IgD-negative memory B cell (primary cell): ENCODE measurements around the gene MED9. TPM values are rescaled to one million over a fixed set of nuclear protein-coding genes. Genes with fewer than 3 reads are reported as not detected.
"Not testable (repeated sequence)": the region's sequence is repeated elsewhere in the genome, so short reads cannot be mapped to it uniquely, and the experiment has no call there.

Experiments
- H3K27ac Mint-ChIP-seq, 3 donors: one replicate each; pipeline ENCODE4 v1.8.0; 2020 to 2022; ENCODE audit warnings: mild to moderate bottlenecking in 3 of 3, mixed read lengths in 3 of 3, moderate library complexity in 1 of 3
- H3K27me3 Mint-ChIP-seq: one replicate; pipeline ENCODE4 v1.8.0; 2021; ENCODE audit warnings: mixed read lengths
- H3K36me3 Mint-ChIP-seq: one replicate; pipeline ENCODE4 v1.8.0; 2020; ENCODE audit warnings: mild to moderate bottlenecking, mixed read lengths
- H3K4me1 Mint-ChIP-seq, 3 donors: one replicate each; pipeline ENCODE4 v1.8.0; 2020 to 2022; ENCODE audit warnings: mixed read lengths in 3 of 3, mild to moderate bottlenecking in 1 of 3
- H3K4me3 Mint-ChIP-seq, 4 donors: one replicate each; pipeline ENCODE4 v1.8.0; 2020 to 2022; ENCODE audit warnings: mild to moderate bottlenecking in 4 of 4, mixed read lengths in 4 of 4, moderate library complexity in 3 of 4
- H3K9me3 Mint-ChIP-seq, 3 donors: one replicate each; pipeline ENCODE4 v1.8.0; 2020 to 2021; ENCODE audit warnings: mixed read lengths in 3 of 3, mild to moderate bottlenecking in 1 of 3
- polyA plus RNA-seq: library from polyadenylated mRNA; unstranded; fragments of 300-500 nt; fragmentation: Illumina TruSeq; gene quantifications from one replicate; pipeline ENCODE4 v1.2.3, GENCODE V29; 2021

Gene MED9, protein sequence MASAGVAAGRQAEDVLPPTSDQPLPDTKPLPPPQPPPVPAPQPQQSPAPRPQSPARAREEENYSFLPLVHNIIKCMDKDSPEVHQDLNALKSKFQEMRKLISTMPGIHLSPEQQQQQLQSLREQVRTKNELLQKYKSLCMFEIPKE
- 18.1 TPM for polyA plus RNA-seq

DNA sequence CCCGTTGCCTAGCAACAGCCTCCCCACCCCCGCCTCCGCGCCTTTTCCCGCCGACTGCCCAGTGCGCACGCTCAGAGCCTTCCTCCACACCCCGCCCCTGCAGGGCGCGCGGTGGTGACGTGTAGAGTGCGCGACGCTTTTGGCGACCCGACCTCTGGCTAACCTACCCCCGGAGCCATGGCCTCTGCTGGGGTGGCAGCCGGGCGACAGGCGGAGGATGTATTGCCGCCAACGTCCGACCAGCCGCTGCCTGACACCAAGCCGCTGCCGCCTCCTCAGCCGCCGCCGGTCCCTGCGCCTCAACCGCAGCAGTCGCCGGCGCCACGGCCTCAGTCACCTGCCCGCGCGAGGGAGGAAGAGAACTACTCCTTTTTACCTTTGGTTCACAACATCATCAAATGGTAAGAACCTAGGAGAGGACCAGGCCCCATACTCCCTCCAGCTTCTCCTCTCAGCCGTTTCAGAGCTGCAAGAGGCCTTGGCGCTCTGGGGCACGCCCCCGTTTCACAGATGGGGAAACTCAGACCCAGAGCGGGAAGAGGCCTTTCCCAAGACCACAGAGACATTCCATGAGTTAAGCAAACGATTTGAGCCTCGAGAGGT, at the start of gene MED9:
Gene MED9, plus strand, starts transcription at position 136 of the 603 bp plus-strand sequence. Its CDS starts 42 bp downstream, at position 178.
- H3K4me1 Mint-ChIP-seq = peaks cover 13 to 27% (median 16%) of the 10 kb centered on the region in 3 donors
- peaks cover 0 to 1% (median 0%) of the 10 kb centered on the region in 3 donors for H3K9me3 Mint-ChIP-seq
- peaks cover 2% of the 10 kb centered on the region for H3K27me3 Mint-ChIP-seq
- peaks cover 1% of the 10 kb centered on the region for H3K36me3 Mint-ChIP-seq
- H3K4me3 Mint-ChIP-seq = peak within 1 kb of the TSS; percentile 89 to 95 (median 93)
- peak within 1 kb of the TSS; percentile 69 to 98 (median 95) for H3K27ac Mint-ChIP-seq

DNA sequence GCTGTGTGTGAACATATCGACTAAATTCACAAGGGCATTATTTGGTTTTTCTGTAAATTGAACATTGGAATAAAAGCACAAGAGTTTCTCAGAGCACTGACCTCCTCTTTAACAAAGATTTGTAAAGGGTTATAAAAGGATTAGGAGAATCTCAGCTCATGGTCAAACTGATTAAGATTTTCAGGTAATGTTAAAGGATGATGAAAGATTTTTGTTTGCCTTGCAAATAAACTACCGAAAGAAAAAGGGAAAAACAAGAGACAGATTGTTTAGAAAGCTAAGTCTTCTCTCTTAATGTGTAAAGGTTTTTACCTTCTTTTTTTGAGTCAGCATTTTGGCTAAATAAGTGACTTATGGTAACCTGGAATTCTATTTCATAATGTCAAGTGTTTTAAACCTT, 47.6 kb upstream of the MED9 start:
- Mint-ChIP-seq H3K27ac (no peak overlapping the region), H3K36me3 (peaks cover 3% of the 10 kb centered on the region), H3K4me1 (no peaks in the 10 kb centered on the region), H3K27me3 (peaks cover 11% of the 10 kb centered on the region), H3K9me3 (no peaks in the 10 kb centered on the region), H3K4me3 (no peak overlapping the region)

DNA sequence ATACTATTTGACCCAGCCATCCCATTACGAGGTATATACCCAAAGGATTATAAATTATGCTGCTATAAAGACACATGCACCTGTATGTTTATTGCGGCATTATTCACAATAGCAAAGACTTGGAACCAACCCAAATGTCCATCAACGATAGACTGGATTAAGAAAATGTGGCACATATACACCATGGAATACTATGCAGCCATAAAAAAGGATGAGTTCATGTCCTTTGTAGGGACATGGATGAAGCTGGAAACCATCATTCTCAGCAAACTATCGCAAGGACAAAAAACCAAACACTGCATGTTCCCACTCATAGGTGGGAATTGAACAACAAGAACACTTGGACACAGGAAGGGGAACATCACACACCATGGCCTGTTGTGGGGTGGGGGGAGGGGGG, 45.9 kb upstream of the MED9 start:
- H3K27ac Mint-ChIP-seq, H3K36me3 Mint-ChIP-seq, H3K4me3 Mint-ChIP-seq, H3K9me3 Mint-ChIP-seq, H3K4me1 Mint-ChIP-seq: not testable (repeated sequence)
- peaks cover 11% of the 10 kb centered on the region for H3K27me3 Mint-ChIP-seq

DNA sequence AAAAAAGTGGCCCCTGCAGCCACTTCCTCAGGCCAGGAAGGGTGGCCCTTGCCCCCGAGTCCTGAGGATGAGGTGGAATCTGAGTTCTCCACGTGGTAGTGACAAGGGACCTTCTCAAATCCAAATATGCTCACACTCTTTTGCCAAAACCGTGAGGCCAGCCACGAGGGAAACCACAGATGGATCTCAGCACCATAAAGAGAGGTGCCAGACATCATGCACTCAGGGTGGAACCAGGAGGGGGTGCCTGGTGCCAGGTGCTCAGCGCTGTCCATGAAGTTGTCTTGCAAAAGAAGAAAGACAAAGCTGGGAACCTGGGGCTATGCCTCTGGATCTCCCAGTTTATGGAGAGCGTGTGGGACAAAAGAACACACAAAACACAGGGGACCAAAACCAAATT, 45.2 kb upstream of the MED9 start:
- Mint-ChIP-seq H3K36me3 (peaks cover 3% of the 10 kb centered on the region), H3K9me3 (no peaks in the 10 kb centered on the region), H3K4me1 (no peaks in the 10 kb centered on the region)

DNA sequence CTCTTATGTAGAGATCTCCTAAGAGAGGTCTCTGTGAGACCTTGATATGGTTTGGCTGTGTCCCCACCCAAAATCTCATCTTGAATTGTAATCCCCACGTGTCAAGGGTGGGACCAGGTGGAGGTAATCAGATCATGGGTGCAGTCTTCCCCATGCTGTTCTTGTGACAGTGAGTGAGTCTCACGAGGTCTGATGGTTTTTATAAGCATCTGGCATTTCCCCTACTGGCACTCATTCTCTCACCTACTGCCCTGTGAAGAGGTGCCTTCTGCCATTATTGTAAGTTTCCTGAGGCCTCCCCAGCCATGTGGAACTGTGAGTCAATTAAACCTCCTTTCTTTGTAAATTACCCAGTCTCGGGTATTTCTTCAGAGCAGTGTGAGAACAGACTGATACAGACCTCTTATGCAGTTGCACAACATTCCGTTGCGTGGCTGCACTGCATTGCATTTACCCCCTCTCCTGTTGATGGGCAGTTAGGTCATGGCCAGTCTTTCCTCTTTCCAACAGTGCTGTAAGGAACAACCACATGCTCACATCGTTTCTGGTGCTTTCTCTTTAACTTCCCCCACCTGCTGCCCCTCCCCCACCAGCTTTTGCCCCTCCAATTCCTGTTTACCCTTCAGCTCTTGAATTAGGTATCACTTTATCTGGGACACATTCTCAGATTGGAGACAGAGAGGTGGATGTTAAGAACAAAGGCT, 43.6 kb upstream of the MED9 start:
- H3K4me1 Mint-ChIP-seq = no peaks in the 10 kb centered on the region
- H3K36me3 Mint-ChIP-seq = peaks cover 3% of the 10 kb centered on the region
- H3K4me3 Mint-ChIP-seq = peak overlapping the region in 1 of 4 donors; percentile 65
- peaks cover 4% of the 10 kb centered on the region for H3K27me3 Mint-ChIP-seq
- no peaks in the 10 kb centered on the region for H3K9me3 Mint-ChIP-seq
- no peak overlapping the region for H3K27ac Mint-ChIP-seq

More for the DNA sequence above, 45.2 kb upstream of the MED9 start:
- H3K4me3 Mint-ChIP-seq = no peak overlapping the region
- H3K27me3 Mint-ChIP-seq = peaks cover 11% of the 10 kb centered on the region
- H3K27ac Mint-ChIP-seq = no peak overlapping the region

DNA sequence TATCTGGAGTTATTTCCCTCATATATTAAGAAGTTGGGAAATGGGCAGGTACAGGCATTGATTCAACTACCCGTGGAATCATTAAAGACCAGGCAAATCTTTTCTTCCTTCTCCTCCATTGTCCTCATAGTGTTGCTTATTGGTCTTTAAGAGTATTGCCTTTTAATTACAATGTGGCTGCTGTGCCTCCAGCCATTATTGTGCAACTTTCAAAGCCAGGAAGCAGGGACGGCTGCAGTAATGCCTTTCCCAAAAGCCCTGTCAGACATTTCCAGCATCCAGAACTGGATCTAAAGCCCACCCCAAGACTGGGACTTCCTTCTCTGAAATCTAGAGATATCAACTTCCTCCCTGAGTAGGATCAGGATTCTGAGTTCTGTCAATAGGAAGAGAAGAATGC, 42.3 kb upstream of the MED9 start:
- Mint-ChIP-seq H3K36me3 (peaks cover 3% of the 10 kb centered on the region), H3K9me3 (no peaks in the 10 kb centered on the region), H3K27ac (no peak overlapping the region), H3K27me3 (peaks cover 2% of the 10 kb centered on the region), H3K4me1 (no peaks in the 10 kb centered on the region), H3K4me3 (no peak overlapping the region)

DNA sequence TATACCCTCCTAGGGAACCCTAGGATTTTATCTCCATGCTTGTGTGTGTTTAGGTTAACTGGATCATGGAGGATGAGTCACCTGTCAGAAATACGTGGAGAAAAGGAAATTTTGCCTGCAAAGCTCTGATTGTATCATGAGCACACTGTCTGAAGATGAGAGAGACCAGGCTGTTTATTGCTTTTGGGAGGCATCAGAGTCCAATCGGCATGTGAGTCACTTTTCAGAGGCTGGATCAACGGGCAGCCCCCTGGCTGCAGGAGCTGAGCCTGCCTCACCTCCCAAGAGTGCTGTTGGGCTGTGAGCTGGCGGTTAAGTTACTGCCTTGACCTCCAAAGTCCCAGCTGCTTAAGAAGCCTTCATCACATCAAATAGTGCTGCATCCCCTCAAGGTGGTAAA, 41.5 kb upstream of the MED9 start:
- Mint-ChIP-seq H3K27me3 (peaks cover 2% of the 10 kb centered on the region), H3K9me3 (no peaks in the 10 kb centered on the region), H3K27ac (peak overlapping the region in 1 of 3 donors; percentile 10), H3K36me3 (peaks cover 3% of the 10 kb centered on the region), H3K4me1 (peaks cover 0 to 2% (median 2%) of the 10 kb centered on the region in 3 donors), H3K4me3 (no peak overlapping the region)

DNA sequence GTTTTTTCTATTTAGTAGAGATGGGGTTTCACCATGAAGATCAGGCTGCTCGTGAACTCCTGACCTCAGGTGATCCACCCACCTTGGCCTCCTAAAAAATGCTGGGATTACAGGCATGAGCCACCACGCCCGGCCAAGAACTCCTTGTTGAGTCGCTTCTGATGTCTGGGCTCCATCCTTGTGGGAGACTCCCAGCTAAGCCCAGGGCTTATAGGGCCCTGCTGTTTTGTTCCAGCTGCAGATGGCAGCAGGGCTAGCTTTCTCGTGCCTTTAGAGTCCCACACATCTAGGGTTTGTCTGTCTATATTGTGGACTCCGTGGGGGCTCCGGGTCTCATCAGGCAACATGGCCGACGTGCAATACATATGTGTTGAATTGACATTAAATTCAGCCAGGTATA, 39.3 kb upstream of the MED9 start:
- H3K36me3 Mint-ChIP-seq = peaks cover 2% of the 10 kb centered on the region
- peaks cover 0 to 2% (median 2%) of the 10 kb centered on the region in 3 donors for H3K4me1 Mint-ChIP-seq
- no peaks in the 10 kb centered on the region for H3K9me3 Mint-ChIP-seq
- no peak overlapping the region for H3K27ac Mint-ChIP-seq
- H3K27me3 Mint-ChIP-seq = peaks cover 4% of the 10 kb centered on the region
- H3K4me3 Mint-ChIP-seq = no peak overlapping the region

DNA sequence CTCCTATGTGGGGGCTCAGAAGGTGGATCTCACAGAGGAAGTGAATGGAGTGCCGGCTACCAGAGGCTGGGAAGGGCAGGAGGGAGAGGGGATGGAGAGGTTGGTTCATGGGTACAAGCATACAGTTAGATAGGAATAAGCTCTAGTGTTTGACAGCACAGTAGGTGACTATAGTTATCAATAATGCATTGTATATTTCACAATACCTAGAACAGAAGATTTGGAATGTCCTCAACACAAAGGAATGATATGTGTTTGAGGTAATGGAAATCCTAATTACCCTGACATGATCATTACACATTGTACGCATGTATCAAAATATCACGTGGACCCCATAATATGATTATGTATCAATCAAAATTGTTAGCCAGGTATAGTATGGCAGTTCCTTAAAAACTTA, 38.9 kb upstream of the MED9 start:
- H3K4me3 Mint-ChIP-seq = no peak overlapping the region
- peaks cover 2% of the 10 kb centered on the region for H3K27me3 Mint-ChIP-seq
- no peaks in the 10 kb centered on the region for H3K36me3 Mint-ChIP-seq
- no peaks in the 10 kb centered on the region for H3K9me3 Mint-ChIP-seq
- no peak overlapping the region for H3K27ac Mint-ChIP-seq
- H3K4me1 Mint-ChIP-seq = peaks cover 0 to 2% (median 2%) of the 10 kb centered on the region in 3 donors

DNA sequence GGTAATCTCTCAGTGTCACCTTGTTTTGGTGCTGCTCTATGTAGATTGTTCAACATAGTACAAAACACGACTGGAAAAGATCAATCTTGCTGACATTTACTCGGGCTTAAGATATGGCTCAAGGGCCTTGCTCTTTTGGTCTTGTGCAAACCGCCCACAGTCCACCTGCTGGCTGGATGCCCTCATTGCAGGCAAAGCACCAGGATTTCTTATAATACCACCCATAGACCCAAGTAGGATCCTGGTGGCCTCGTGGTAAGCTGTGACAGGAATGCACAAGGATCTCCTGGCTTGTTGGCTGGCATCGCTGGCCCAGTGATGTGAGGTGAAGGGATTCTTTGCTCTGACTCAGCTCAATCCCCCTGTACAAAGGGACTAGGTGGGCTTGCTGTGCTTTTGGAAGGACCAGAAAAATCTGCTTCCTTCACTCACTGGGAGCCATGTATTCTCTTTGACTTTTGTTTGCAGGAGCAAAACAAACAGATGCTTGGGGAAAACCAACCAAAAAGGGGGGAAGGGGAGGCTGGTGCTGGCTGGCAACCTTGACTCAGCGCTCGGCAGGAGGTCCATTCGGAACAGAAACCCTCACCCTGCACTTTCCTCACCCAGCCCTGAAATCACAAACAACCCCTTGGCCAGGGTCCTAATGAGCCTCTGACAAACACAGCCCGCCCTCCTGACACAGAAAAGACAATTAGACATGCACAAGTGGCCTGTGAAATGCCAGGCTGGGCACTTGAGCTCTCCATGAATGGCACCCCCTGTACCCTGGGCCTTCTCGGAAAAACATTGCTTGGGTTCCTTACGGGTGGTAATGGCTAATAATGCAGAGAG, 36.6 kb upstream of the MED9 start:
- Mint-ChIP-seq H3K4me1 (peaks cover 0 to 2% (median 2%) of the 10 kb centered on the region in 3 donors), H3K27ac (no peak overlapping the region), H3K27me3 (peaks cover 6% of the 10 kb centered on the region), H3K36me3 (no peaks in the 10 kb centered on the region), H3K4me3 (no peak overlapping the region), H3K9me3 (no peaks in the 10 kb centered on the region)

DNA sequence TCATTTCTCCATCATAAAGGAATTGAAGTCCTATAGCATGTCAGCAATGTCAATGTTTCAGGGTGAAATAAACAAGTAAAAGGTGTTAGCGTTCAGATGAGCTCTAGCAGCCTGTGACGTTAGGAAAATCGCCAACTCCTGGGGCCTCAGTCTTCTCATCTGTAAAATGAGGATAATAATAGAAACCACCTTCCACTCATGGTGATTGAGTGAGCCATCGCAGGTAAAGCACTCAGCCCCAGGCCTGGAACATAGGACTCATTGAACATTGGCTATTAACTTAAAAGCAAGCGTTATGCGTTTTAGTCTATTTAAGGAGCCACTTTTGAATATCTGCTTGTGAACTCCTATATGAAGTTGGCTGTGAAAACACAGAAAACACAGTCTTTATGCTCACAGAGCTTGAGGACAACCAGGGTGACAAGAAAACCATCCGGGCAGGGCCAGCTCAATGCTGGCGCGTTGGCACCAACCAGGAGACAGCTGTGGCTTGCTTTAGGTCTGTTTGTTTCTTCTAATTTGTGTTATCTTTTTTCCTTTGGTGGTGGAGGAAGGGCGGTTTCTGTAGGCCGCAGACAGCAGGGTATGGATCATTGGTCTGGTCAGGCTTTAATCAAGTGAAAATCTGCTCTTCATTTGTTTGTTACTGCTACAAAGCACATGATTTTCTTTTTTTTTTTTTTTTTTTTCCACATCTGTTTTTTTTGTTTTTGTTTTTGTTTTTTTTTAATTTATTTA, 35.7 kb upstream of the MED9 start:
- Mint-ChIP-seq H3K27me3 (peaks cover 10% of the 10 kb centered on the region), H3K36me3 (no peaks in the 10 kb centered on the region), H3K4me1 (peaks cover 0 to 3% (median 2%) of the 10 kb centered on the region in 3 donors), H3K27ac (no peak overlapping the region), H3K9me3 (no peaks in the 10 kb centered on the region), H3K4me3 (peak overlapping the region in 1 of 4 donors; percentile 14)

DNA sequence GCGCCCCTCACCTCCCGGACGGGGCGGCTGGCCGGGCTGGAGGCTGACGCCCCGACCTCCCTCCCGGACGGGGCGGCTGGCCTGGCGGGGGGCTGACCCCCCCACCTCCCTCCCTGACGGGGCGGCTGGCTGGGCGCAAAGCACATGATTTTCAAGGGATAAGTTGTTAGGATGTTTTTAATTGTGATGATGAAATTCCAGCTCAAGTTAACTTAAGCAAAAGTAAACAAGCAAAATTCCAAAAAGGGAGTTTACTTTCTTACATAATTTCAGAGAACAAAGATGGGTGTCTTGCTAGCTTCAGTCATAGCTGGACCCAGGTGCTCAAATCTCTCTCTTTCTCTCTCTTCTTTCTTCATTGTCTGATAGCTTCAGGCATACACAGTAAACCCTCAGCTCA, 33.6 kb upstream of the MED9 start:
- Mint-ChIP-seq H3K9me3 (peaks cover 0 to 4% (median 3%) of the 10 kb centered on the region in 3 donors), H3K4me1 (peaks cover 0 to 6% (median 2%) of the 10 kb centered on the region in 3 donors), H3K36me3 (no peaks in the 10 kb centered on the region), H3K27me3 (peaks cover 11% of the 10 kb centered on the region), H3K27ac (no peak overlapping the region), H3K4me3 (no peak overlapping the region)

DNA sequence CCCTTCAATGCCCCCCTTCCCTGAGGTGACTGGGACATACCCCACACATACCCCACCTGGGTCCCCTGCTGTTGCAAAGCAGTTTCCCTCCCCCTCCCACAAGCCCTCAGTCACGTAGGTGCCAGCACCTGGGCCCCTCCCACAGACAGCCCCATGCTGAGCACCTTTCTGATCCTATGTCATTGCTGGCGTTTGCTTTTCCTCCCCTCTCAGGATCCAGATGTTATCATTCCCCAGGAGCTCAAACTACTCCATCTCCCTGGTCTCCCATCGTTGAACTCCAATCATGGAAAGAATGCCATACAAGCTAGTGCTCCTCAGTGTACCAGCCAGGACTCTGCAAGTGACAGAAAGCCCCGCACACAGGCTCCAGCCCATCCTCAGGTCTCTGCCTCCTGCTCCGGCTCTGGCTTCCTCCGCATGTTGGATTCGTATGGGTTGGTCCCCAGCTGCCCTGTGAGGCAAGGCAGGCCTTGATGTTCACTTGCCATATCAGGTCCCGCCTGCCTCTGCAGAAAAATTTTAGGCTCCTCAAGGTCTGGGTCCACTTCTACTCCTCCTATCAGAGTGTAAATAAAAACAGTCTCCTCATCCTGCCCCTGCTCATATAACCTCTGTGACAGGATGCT, 31.4 kb upstream of the MED9 start:
- Mint-ChIP-seq H3K27me3 (peaks cover 12% of the 10 kb centered on the region), H3K27ac (no peak overlapping the region), H3K4me1 (peaks cover 0 to 3% (median 0%) of the 10 kb centered on the region in 3 donors), H3K9me3 (peaks cover 0 to 4% (median 3%) of the 10 kb centered on the region in 3 donors), H3K4me3 (no peak overlapping the region), H3K36me3 (peaks cover 2% of the 10 kb centered on the region)
